ENCODE measurements around the gene CTTN.

Gene CTTN

GRCh38 chr11:70428701-70429427 lies 30.5 kb downstream of the CTTN start:
- DNase-seq (ENCODE audit: low read depth), result no peak
- H3K4me3 ChIP-seq (ENCODE audit: low read length), result no peak overlapping the region
- TF ChIP-seq CTCF (IDR thresholded peaks at IDR 0.05; ENCODE audit: insufficient read depth, low read depth, low read length, missing control alignments), result no peak

GRCh38 chr11:70429428-70429705 lies 31.0 kb downstream of the CTTN start:
- no peak for DNase-seq (ENCODE audit: low read depth)

GRCh38 chr11:70429724-70430521 lies 31.6 kb downstream of the CTTN start:
- peak; percentile 11 for DNase-seq (ENCODE audit: low read depth)
- no peak overlapping the region for H3K4me3 ChIP-seq (ENCODE audit: low read length)
- TF ChIP-seq CTCF (IDR thresholded peaks at IDR 0.05; ENCODE audit: insufficient read depth, low read depth, low read length, missing control alignments), result no peak

More at GRCh38 chr11:70429428-70429705, 31.0 kb downstream of the CTTN start:
- no peak for TF ChIP-seq CTCF (IDR thresholded peaks at IDR 0.05; ENCODE audit: insufficient read depth, low read depth, low read length, missing control alignments)
- H3K4me3 ChIP-seq (ENCODE audit: low read length), result no peak overlapping the region

- H3K4me3 ChIP-seq (ENCODE audit: low read length), result no peak overlapping the region
- no peak for TF ChIP-seq CTCF (IDR thresholded peaks at IDR 0.05; ENCODE audit: insufficient read depth, low read depth, low read length, missing control alignments)
- no peak for DNase-seq (ENCODE audit: low read depth)
Measured at GRCh38 chr11:70430671-70431574, 32.6 kb downstream of the CTTN start.

- DNase-seq (ENCODE audit: low read depth), result no peak
- no peak for TF ChIP-seq CTCF (IDR thresholded peaks at IDR 0.05; ENCODE audit: insufficient read depth, low read depth, low read length, missing control alignments)
- H3K4me3 ChIP-seq (ENCODE audit: low read length), result no peak overlapping the region
Measured at GRCh38 chr11:70431611-70432010, 33.3 kb downstream of the CTTN start.

GRCh38 chr11:70432065-70432464 lies 33.7 kb downstream of the CTTN start:
- no peak overlapping the region for H3K4me3 ChIP-seq (ENCODE audit: low read length)
- no peak for TF ChIP-seq CTCF (IDR thresholded peaks at IDR 0.05; ENCODE audit: insufficient read depth, low read depth, low read length, missing control alignments)
- DNase-seq (ENCODE audit: low read depth), result no peak

Measured in epithelial cell of esophagus (primary cell).